ENCODE results near the gene AK1.

DNA sequence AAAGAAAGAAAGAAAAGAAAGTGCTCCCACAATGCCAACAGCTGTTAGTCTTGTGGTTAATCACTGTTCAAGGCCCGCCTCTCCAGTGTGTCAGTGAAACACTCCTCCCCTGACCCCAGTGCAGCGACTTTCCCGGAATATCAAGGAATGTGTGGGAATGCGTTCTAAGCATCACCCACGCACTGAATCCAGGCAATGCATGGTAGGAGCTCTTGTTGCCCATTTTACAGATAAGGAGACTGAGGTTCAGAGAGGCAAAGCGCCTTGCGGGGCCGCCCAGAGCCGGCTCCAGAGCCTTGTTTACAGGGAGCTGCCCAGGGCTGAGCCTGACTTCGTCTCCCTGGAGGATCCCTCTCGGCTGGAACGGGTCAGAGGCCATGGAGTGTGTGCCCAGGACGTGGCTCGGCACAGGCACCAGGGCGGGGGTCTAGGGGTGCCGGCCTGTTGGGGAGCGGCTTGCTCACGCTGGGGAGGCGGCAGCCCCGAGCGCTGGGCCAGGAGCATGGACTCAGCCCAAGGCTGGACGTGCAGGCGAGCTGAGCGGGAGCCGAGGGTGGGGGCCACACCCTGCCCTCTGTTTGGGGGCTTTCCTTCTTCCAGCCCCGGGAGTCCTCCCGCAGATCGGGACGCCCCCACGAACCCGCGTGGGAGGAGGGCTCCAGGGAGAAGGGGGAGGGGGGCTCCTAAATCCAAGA lies 21.1 kb upstream of the AK1 start:
- TF ChIP-seq, protein P1, sequence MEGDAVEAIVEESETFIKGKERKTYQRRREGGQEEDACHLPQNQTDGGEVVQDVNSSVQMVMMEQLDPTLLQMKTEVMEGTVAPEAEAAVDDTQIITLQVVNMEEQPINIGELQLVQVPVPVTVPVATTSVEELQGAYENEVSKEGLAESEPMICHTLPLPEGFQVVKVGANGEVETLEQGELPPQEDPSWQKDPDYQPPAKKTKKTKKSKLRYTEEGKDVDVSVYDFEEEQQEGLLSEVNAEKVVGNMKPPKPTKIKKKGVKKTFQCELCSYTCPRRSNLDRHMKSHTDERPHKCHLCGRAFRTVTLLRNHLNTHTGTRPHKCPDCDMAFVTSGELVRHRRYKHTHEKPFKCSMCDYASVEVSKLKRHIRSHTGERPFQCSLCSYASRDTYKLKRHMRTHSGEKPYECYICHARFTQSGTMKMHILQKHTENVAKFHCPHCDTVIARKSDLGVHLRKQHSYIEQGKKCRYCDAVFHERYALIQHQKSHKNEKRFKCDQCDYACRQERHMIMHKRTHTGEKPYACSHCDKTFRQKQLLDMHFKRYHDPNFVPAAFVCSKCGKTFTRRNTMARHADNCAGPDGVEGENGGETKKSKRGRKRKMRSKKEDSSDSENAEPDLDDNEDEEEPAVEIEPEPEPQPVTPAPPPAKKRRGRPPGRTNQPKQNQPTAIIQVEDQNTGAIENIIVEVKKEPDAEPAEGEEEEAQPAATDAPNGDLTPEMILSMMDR (conservative IDR thresholded peaks at IDR 0.05 in 1 of 2, IDR thresholded peaks at IDR 0.05 in 1 of 2; ENCODE audit: extremely low read depth in 1 of 2, insufficient read depth in 1 of 2, low read depth in 1 of 2, low read length in 2 of 2), result no peak
- TF ChIP-seq EZH2 (IDR thresholded peaks at IDR 0.05; ENCODE audit: borderline replicate concordance, low read length), result no peak
